PC-3 (cell line): Measurements from ENCODE around the gene ST8SIA2. TPM values are rescaled to one million over a fixed set of nuclear protein-coding genes. Genes with fewer than 3 reads are reported as not detected.

ENCODE experiments used
- ATAC-seq: fragments of 200-7000 bp; cut with Tn5 transposase; 2 replicates; pipeline ENCODE4 v1.9.1; 2020; ENCODE audit warnings: mild to moderate bottlenecking, moderate library complexity
- BruUV-seq: library from RNA; stranded (reverse); fragments of 400-500 nt; replicated peaks from 2 replicates; lab custom pipeline; 2021; lab: Mats Ljungman, UMichigan
- CTCF ChIA-PET: fragments of 300-600 bp; sonication (Branson Sonifier 250); formaldehyde crosslinking; loops from one replicate; lab custom pipeline; 2022; ENCODE audit warnings: antibody characterized with exemption; lab: Charles Lee
- POLR2A ChIA-PET: fragments of 300-600 bp; sonication (Branson Sonifier 250); formaldehyde crosslinking; loops from one replicate; lab custom pipeline; 2022; ENCODE audit warnings: antibody characterized with exemption; ENCODE audit not compliant: unreplicated experiment; lab: Charles Lee
- DNase-seq: peaks from one replicate; pipeline ENCODE4 v3.0.0-alpha.2; 2015
- H2AFZ ChIP-seq: fragments of 300-600 bp; sonication (generic); 2 replicates; pipeline ENCODE4 v1.6.0; 2016; ENCODE audit warnings: antibody characterized with exemption, low read length
- H3F3A ChIP-seq: fragments of 300-600 bp; sonication (generic); one replicate; pipeline ENCODE4 v1.6.0; 2017; ENCODE audit warnings: antibody characterized with exemption, low read length, control low read depth, mild to moderate bottlenecking; ENCODE audit not compliant: unreplicated experiment
- H3K27ac ChIP-seq: fragments of 300-600 bp; sonication (generic); 2 replicates; pipeline ENCODE4 v1.5.1; 2016; ENCODE audit warnings: mild to moderate bottlenecking, low read length
- H3K27me3 ChIP-seq: fragments of 300-600 bp; sonication (generic); 2 replicates; pipeline ENCODE4 v1.6.1; 2016; ENCODE audit warnings: low read length, mixed read lengths
- H3K36me3 ChIP-seq: fragments of 300-600 bp; sonication (generic); 2 replicates; pipeline ENCODE4 v1.6.1; 2016; ENCODE audit warnings: low read depth, mixed run types, low read length, mixed read lengths
- H3K4me1 ChIP-seq: fragments of 300-600 bp; sonication (generic); 2 replicates; pipeline ENCODE4 v1.5.1; 2016; ENCODE audit warnings: low read length; ENCODE audit not compliant: insufficient read depth
- H3K4me2 ChIP-seq: fragments of 300-600 bp; sonication (generic); 2 replicates; pipeline ENCODE4 v1.6.0; 2016; ENCODE audit warnings: low read length
- H3K4me3 ChIP-seq: fragments of 300-600 bp; sonication (generic); 2 replicates; pipeline ENCODE4 v1.5.1; 2016; ENCODE audit warnings: mild to moderate bottlenecking, low read length, mixed read lengths
- H3K79me2 ChIP-seq: fragments of 300-600 bp; sonication (generic); 2 replicates; pipeline ENCODE4 v1.6.1; 2017; ENCODE audit warnings: low read length, mixed read lengths
- H3K9ac ChIP-seq: fragments of 300-600 bp; sonication (generic); 2 replicates; pipeline ENCODE4 v1.6.0; 2016; ENCODE audit warnings: mild to moderate bottlenecking, low read length
- H3K9me2 ChIP-seq: fragments of 300-600 bp; sonication (generic); replicated peaks from 2 replicates; pipeline ENCODE4 v1.6.1; 2016; ENCODE audit warnings: mixed run types, low read length, mixed read lengths
- H3K9me3 ChIP-seq: fragments of 300-600 bp; sonication (generic); 2 replicates; pipeline ENCODE4 v1.6.1; 2016; ENCODE audit warnings: low read length, mixed read lengths
- H4K20me1 ChIP-seq: fragments of 300-600 bp; sonication (generic); 2 replicates; pipeline ENCODE4 v1.6.1; 2016; ENCODE audit warnings: low read length, mixed read lengths
- CTCF ChIP-seq: fragments of 300-600 bp; sonication (generic); conservative IDR thresholded peaks from 2 replicates; pipeline ENCODE4 v1.5.1; 2017; ENCODE audit warnings: antibody characterized with exemption, low read depth, mild to moderate bottlenecking, low read length
- EZH2 ChIP-seq: fragments of 300-600 bp; sonication (generic); IDR thresholded peaks from one replicate; pipeline ENCODE4 v1.6.1; 2017; ENCODE audit warnings: antibody characterized with exemption, mild to moderate bottlenecking, low read length; ENCODE audit not compliant: unreplicated experiment
- EZH2phosphoT487 ChIP-seq: fragments of 300-600 bp; sonication (generic); IDR thresholded peaks from 2 replicates; pipeline ENCODE4 v1.6.1; 2018; ENCODE audit warnings: mild to moderate bottlenecking, antibody characterized with exemption, low read length, borderline replicate concordance
- intact Hi-C: fragments of 100-400 bp; cut with micrococcal nuclease; formaldehyde crosslinking; loops from 2 replicates; pipeline ENCODE4 v1.9.0; 2023
- total RNA-seq: library from RNA; depleted of rRNA; stranded (reverse); fragments of >200 nt; gene quantifications from 2 replicates; pipeline ENCODE4 v1.2.3, GENCODE V29; 2014

Gene ST8SIA2
- total RNA-seq, 1 experiment from 2014 or later: not detected

GRCh38 chr15:92495446-92495845 is 101.8 kb downstream of the ST8SIA2 start:
- no peaks in the 10 kb centered on the region for H3K79me2 ChIP-seq
- no peaks in the 10 kb centered on the region for H4K20me1 ChIP-seq
- ChIA-PET CTCF (no interaction called here), POLR2A (no interaction called here)
- no peak overlapping the region for H3K27ac ChIP-seq
- H3K9me2 ChIP-seq: no peaks in the 10 kb centered on the region
- H3F3A ChIP-seq: no peaks in the 10 kb centered on the region
- BruUV-seq: no TSS peak
- no peak overlapping the region for H2AFZ ChIP-seq
- intact Hi-C loops: no loop called here
- DNase-seq (no peak), ATAC-seq (no peak)
- H3K4me2 ChIP-seq: no peak overlapping the region
- no peak overlapping the region for H3K9ac ChIP-seq
- peaks cover 85% of the 10 kb centered on the region for H3K27me3 ChIP-seq
- TF ChIP-seq EZH2phosphoT487 (no peak), EZH2 (no peak), CTCF (no peak)
- H3K9me3 ChIP-seq: no peaks in the 10 kb centered on the region
- H3K4me3 ChIP-seq: no peak overlapping the region
- no peaks in the 10 kb centered on the region for H3K36me3 ChIP-seq
- H3K4me1 ChIP-seq: no peaks in the 10 kb centered on the region

- H3K4me2 ChIP-seq: no peak overlapping the region
- H4K20me1 ChIP-seq: no peaks in the 10 kb centered on the region
- H3K9ac ChIP-seq: no peak overlapping the region
- no peaks in the 10 kb centered on the region for H3K9me3 ChIP-seq
- H3K27ac ChIP-seq: no peak overlapping the region
- no peaks in the 10 kb centered on the region for H3K4me1 ChIP-seq
- H2AFZ ChIP-seq: no peak overlapping the region
- ChIA-PET POLR2A (no interaction called here), CTCF (no interaction called here)
- H3K36me3 ChIP-seq: no peaks in the 10 kb centered on the region
- no peaks in the 10 kb centered on the region for H3F3A ChIP-seq
- H3K4me3 ChIP-seq: no peak overlapping the region
- TF ChIP-seq CTCF (no peak), EZH2phosphoT487 (no peak)
- no TSS peak for BruUV-seq
- no peaks in the 10 kb centered on the region for H3K79me2 ChIP-seq
- ATAC-seq: no peak
- intact Hi-C loops: no loop called here
- H3K27me3 ChIP-seq: peaks cover 81% of the 10 kb centered on the region
- no peaks in the 10 kb centered on the region for H3K9me2 ChIP-seq
- DNase-seq: no peak
Measured at GRCh38 chr15:92499731-92500530, 106.2 kb downstream of the ST8SIA2 start.

DNA sequence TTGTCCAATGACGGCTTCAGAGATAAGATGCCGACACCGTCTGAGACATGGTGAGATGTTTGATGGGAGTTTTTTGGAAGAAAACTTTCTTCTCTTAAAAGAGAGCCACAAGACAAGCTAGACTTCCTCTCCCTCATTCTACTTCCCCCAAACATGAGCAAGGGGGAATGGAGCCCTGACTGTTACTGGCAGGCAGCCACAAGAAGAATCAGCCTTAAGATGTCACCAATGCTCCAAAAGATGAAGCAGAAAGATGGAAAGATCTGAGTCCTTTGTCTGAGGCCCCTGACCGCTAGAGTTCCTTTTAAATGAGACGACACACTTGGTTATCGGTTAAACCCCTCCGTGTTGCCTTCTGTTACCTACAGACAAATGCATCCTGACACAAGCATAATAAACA is 108.7 kb downstream of the ST8SIA2 start:
- Histone ChIP-seq H3K9ac (no peak overlapping the region), H2AFZ (no peak overlapping the region), H3K9me3 (no peaks in the 10 kb centered on the region), H3F3A (no peaks in the 10 kb centered on the region), H3K4me2 (no peak overlapping the region), H3K27me3 (peaks cover 64% of the 10 kb centered on the region), H3K9me2 (no peaks in the 10 kb centered on the region), H4K20me1 (no peaks in the 10 kb centered on the region), H3K4me3 (no peak overlapping the region), H3K27ac (no peak overlapping the region), H3K4me1 (no peaks in the 10 kb centered on the region), H3K36me3 (no peaks in the 10 kb centered on the region), H3K79me2 (no peaks in the 10 kb centered on the region)
- ChIA-PET POLR2A (no interaction called here), CTCF (no interaction called here)
- intact Hi-C loops: no loop called here
- BruUV-seq: no TSS peak
- no peak for TF ChIP-seq EZH2
- no peak for TF ChIP-seq CTCF
- TF ChIP-seq EZH2phosphoT487: no peak
- no peak for DNase-seq
- no peak for ATAC-seq
